Measurements from ENCODE around the gene GPSM1. TPM values are rescaled to one million over a fixed set of nuclear protein-coding genes. Genes with fewer than 3 reads are reported as not detected.

GPSM1 gene
- total and polyA plus RNA-seq, 7 donors, result 2.3 to 16.1 (median 5.0) TPM

DNA sequence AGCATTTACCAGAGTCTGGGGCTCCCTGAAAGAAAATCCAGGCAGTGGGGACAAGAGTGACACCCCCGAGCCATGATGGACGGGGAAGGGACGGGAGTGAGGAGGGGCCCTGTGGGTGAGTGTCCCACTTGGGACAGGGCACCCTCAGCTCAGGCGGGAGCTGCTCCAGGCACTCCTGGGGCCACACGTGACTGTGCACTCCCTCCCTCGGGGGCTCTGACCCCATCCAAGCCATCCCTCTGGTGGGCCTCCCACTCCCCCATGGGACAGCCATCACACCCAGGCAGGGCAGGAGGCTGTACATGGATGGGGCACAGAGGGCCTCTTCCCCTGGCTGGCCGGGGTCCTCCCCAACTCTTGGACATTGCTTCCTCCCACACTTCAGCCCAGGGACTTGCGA lies 49.1 kb downstream of the GPSM1 start:
- Histone ChIP-seq H3K27me3 (no peaks in the 10 kb centered on the region), H3K27ac (no peak overlapping the region), H3K4me1 (peaks cover 0 to 8% (median 0%) of the 10 kb centered on the region in 4 donors), H3K9me3 (no peaks in the 10 kb centered on the region), H3K4me3 (no peak overlapping the region), H3K36me3 (peaks cover 0 to 31% (median 2%) of the 10 kb centered on the region in 4 donors)
- TF ChIP-seq POLR2A (IDR thresholded peaks at IDR 0.05) (no peak), POLR2AphosphoS5 (IDR thresholded peaks at IDR 0.05) (no peak), EP300 (IDR thresholded peaks at IDR 0.05) (no peak)
- TF ChIP-seq, protein P1, sequence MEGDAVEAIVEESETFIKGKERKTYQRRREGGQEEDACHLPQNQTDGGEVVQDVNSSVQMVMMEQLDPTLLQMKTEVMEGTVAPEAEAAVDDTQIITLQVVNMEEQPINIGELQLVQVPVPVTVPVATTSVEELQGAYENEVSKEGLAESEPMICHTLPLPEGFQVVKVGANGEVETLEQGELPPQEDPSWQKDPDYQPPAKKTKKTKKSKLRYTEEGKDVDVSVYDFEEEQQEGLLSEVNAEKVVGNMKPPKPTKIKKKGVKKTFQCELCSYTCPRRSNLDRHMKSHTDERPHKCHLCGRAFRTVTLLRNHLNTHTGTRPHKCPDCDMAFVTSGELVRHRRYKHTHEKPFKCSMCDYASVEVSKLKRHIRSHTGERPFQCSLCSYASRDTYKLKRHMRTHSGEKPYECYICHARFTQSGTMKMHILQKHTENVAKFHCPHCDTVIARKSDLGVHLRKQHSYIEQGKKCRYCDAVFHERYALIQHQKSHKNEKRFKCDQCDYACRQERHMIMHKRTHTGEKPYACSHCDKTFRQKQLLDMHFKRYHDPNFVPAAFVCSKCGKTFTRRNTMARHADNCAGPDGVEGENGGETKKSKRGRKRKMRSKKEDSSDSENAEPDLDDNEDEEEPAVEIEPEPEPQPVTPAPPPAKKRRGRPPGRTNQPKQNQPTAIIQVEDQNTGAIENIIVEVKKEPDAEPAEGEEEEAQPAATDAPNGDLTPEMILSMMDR (IDR thresholded peaks at IDR 0.05), result no peak
- intact Hi-C loops (cut with DNase I), result no loop called here
- 84 to 85% methylated on average over 8 of the region's 8 CpGs for WGBS, 2 donors
- no peak for DNase-seq

DNA sequence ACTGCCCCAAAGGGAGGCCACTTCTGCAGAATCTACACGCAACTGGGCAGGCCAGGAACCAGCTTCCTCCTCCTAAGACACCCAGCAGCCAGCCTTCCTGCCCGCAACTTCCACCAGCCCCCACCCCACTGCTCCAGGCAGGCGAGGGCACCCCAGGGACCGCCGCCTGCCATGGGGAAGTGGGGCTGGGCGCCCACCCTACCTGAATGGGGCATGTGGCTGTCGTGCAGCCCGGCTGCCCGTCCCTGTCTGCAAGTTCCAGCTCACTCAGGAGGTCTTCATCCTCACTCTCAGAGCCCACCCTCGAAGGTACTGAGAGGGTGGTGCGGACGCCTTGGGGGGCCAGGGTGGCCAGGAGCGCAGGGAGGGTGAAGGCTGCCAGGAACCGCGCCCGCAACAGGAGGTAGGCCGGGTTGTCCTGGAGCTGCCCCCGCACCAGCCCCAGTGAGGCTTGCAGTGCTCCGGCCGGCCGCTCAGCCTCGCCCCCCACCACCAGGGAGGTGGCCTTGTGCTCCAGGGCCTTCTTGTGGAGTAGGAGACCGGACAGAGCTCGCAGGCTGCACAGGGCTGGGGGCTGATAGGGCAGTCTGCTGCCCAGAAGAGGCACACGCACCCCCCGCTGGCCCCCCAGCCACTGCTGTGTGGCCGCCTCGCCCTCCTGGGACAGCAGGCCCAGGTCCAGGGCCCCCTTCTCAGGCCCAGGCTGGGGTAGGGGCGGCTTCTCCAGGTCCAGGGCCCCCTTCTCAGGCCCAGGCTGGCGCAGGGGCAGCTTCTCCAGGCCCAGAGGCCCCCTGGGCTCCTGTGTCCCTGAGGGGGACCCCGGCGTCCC lies 50.2 kb downstream of the GPSM1 start:
- 87 to 90% methylated on average over 32 of the region's 32 CpGs for WGBS, 2 donors
- Histone ChIP-seq H3K4me3 (no peak overlapping the region), H3K9me3 (no peaks in the 10 kb centered on the region), H3K27me3 (no peaks in the 10 kb centered on the region), H3K36me3 (peaks cover 0 to 42% (median 9%) of the 10 kb centered on the region in 4 donors), H3K27ac (no peak overlapping the region), H3K4me1 (peaks cover 0 to 2% (median 0%) of the 10 kb centered on the region in 4 donors)
- intact Hi-C loops (cut with DNase I), result no loop called here
- DNase-seq, result no peak
- TF ChIP-seq POLR2A (IDR thresholded peaks at IDR 0.05) (no peak), POLR2AphosphoS5 (IDR thresholded peaks at IDR 0.05) (no peak), EP300 (IDR thresholded peaks at IDR 0.05) (no peak)
- TF ChIP-seq, protein P1 (IDR thresholded peaks at IDR 0.05), result no peak

DNA sequence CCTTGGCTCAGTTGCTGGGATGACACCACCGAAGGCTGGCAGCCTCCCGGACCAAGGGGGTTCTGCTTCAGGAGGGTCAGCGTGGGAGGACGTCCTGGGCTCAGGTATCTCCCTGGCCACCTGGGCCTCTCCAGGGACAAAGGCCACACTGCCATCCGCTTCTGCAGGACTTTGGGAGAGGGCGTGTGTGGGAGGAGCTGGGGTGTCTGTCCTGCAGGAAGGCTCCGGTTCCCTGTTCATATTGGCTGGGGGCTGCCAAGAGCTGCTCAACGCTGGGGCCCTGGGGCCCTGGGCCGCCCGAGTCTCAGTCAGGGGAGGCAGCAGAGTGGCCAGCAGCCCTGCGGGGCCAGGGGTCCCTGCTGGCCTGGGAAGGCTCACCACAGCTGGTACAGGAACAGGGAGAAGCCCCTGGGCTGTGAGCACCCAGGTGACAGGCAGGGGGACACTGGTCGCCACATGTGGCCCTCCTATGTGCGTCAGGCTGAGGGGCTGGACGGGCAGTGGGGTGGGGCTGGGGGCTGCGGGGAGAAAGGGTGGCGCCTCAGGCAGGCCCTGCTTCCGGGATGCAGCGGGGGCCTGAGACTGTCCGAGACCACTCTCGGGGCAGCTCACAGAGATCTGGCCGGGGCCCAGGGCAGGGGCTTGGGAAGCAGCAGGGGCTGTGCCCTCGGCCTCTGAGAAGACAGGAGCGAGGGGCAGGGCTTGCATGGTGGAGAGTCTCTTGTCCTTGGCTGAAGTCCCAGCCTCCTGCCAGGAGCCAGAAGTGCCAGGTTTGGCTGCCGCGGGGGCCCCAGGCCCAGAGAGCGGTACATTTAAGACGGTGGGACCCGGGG lies 51.0 kb downstream of the GPSM1 start:
- Histone ChIP-seq H3K27ac (no peak overlapping the region), H3K27me3 (no peaks in the 10 kb centered on the region), H3K4me1 (no peaks in the 10 kb centered on the region), H3K36me3 (peaks cover 6 to 51% (median 14%) of the 10 kb centered on the region in 4 donors), H3K9me3 (no peaks in the 10 kb centered on the region), H3K4me3 (no peak overlapping the region)
- 84 to 88% methylated on average over 28 of the region's 28 CpGs for WGBS, 2 donors
- no peak for DNase-seq
- no peak for TF ChIP-seq POLR2AphosphoS5 (IDR thresholded peaks at IDR 0.05)
- TF ChIP-seq EP300 (IDR thresholded peaks at IDR 0.05), result no peak
- TF ChIP-seq, protein P1 (IDR thresholded peaks at IDR 0.05), result no peak
- no peak for TF ChIP-seq POLR2A (IDR thresholded peaks at IDR 0.05)
- intact Hi-C loops (cut with DNase I), result no loop called here

DNA sequence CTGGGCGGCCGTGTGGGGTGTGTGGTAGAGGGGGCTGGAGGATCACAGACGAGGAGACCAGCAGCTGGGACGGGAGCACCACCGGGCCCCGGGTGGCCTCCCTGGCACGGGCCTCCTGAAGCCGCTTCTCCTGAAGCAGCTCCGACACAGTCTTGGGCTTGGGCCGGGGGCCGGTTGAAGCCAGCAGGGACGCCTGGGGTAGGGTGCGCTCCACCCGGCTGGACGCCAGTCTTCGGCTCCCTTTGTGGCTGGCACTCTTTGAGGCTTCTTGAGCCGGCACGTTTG lies 51.6 kb downstream of the GPSM1 start:
- H3K4me1 ChIP-seq, result no peaks in the 10 kb centered on the region
- WGBS, 2 donors, result 92 to 94% methylated on average over 18 of the region's 18 CpGs
- intact Hi-C loops (cut with DNase I), result no loop called here
- no peak for TF ChIP-seq EP300 (IDR thresholded peaks at IDR 0.05)
- TF ChIP-seq POLR2A (IDR thresholded peaks at IDR 0.05), result no peak
- TF ChIP-seq, protein P1 (IDR thresholded peaks at IDR 0.05), result no peak
- TF ChIP-seq POLR2AphosphoS5 (IDR thresholded peaks at IDR 0.05), result no peak
- no peaks in the 10 kb centered on the region for H3K9me3 ChIP-seq
- no peaks in the 10 kb centered on the region for H3K27me3 ChIP-seq
- peaks cover 7 to 56% (median 18%) of the 10 kb centered on the region in 4 donors for H3K36me3 ChIP-seq
- H3K27ac ChIP-seq, result no peak overlapping the region
- no peak for DNase-seq
- H3K4me3 ChIP-seq, result no peak overlapping the region

Data from sigmoid colon (tissue), 7 donors.